Activated CD4-positive, alpha-beta T cell treated with anti-CD3 and anti-CD28 coated beads, Interleukin-2, amount 50 U/mL, for 4 hours (primary cell): ENCODE measurements around the gene GMPPA.

Experiments used
- DNase-seq, 2 experiments: peaks; one replicate each; pipeline ENCODE4 v3.0.0-alpha.2; 2020

Gene GMPPA

DNA sequence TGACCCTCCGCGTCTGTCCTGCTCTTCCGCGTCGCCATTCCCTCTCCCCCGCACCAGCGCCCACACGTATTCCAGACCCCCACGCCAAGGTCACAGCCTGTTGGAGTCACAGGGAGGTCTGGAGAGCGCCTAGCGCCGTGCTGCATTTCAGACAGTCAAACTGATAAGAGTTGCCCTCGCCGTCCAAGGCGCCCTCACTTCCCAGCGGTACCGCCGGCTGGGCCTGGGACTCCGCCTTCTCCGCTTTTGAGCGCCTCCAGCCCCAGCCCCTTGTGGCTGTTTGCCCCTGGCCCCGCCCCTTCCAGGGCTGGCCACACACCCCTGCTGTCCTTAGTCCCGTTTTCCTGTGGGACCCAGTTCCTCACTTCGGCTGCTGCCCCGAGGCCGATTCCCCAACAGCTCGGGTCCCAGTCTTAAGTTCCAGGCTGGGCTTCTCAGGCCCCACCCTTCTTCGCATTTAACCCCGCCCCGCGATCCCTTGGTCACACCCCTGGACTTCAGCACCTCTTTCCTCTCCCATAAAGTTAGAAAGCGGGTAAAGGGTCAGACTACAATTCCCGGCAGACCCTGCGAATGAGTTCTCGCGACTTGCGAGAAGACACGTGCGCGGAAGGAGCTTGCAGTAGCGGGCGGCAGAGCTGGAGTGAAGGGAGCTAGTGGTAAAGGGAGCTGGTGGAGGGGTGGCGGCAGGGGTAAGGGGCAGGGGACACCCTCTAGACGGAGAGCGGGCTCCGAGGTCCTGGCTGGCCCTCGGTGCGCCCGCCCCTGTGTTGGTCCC is at the start of gene GMPPA:
Gene GMPPA, plus strand, starts transcription at position 612 of the 778 bp plus-strand sequence. CDS start 1,085 bp downstream, outside the sequence.
- peak; percentile 91 to 93 for DNase-seq

DNA sequence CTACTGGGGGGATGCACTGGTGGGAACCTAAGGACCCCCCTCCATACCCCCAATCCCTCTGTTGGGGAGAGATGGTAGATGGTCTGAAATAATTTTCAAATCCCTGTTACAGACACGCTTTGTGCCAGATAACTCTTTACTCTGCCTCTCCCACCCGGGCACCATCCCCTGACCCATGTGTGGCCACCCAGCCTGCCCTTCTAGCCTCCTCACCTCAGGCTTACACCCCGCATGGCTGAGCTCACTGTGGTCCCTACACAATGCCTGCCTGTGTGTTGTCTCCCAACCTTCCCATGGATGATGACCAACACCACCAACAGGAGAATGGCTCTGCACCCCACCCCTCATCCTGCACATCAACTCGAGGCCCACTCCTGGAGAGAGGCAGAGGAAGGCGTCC is 49.1 kb upstream of the GMPPA start:
- DNase-seq, result no peak

DNA sequence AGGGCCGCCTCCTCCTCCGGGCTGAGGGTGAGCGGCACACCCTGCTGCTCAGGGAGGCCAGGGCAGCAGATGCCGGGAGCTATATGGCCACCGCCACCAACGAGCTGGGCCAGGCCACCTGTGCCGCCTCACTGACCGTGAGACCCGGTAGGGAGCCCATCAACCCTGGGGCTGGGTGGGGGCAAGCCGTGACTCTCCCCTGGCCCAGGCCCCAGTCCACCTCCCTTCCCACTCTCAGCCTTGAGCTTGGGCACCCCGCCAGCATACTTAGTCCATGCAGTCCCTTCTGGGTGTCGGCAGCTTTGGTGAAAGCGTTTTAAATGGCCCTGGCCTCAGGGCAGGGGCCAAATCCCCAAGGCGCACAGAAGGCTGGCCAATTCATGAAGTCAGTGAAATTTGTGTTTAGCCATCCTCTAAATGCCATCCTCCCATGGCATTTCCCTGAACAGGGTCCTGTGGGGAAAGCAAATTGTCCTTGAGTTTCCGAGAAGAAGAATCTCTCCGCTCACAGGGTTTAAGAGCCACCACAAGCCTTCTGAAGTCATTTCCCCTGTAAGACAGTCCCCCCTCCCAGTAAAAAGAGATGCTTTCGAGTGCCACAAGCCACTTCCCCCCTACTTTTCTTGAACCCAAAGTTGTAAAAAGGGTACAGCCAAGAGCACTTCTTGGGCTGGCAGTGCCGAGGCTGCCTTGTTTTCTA is 46.9 kb upstream of the GMPPA start:
- no peak for DNase-seq

DNA sequence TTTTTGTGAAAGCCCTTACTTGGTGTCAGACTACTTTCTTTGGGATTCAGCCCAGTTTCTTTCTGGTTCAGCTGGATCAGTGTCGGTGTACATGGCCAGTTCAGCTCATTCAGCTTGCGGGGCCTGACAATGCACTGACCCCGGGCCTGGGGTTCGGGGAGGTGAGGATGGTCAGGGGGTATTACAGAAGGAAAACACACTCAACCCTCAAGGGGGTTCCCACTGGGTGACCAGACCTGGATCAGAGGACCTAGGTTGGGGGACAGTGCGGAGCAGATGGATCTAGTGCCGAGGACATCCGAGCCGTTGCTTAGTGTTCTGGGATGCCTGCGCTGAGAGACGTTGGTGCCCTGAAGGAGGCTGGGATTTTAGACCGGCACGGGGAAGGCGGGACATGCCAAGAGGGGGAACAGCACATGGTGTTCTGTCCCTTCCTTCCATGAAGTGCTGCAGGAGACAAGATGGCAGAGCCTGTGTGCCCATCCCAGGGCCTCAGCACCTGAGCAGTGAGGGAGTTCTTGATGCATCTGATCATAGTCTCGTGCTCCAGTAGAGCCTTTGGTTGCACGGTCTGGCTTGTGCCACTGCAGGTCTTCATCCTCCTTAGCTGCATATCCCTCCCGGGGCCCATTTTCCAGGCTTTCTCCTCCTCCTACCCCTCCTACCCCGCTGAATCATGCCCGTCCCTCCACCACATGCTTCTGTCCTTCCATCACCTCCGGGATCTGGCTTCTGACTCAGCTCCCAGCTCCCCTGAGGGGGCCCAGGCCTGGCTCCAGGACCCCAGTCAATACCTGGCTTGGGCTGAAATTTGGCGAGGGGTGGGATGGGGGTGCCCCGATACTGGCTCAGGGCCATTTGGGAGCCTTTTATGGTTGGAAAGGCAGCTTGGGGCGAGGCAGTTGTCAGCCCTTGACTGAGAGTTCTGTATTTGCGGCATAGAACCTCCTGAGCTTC is 46.1 kb upstream of the GMPPA start:
- no peak for DNase-seq

DNA sequence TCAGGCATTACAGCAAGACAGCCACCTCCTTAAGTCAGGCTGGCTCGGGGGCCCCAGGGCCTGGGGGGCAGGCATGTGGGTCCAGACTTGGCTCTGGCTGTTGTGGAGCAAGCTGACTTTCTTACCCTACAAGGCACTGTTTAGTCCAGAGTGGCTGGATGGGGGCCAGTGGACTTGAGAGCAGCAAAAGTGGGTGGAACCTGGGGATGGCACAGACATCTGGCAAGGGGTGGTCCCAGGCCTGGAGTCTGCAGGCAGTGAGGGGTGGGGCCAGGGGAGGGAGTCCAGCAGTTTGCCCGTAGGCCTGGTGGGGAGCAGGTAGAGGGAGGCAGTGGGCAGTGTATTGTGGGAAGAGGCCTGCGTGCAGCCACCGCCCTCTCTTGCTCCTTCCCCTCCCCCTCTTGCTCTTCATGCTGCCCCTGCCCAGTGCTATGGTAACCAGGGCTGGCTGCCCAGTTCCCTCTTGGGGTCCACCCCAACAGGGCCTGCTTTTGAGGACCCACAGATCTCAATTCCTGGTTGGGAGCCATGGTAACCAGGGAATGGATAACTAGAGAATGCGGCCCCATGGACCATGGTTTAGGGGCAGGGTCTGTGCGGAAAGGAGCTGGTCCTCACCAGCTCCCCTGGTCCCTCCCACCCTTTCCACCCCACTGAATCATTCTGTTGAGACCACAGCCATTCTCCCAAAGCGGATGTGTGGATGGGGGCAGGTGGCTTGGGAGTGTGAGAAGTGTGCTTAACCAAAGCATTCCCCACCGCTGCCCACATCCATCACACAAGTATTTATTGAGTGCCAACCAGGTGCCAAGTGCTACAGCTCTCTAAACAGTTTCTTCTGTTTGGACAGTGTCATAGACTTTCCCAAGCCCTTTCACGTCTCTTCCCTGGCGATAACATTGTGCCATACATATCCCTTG is 44.8 kb upstream of the GMPPA start:
- DNase-seq, result no peak

DNA sequence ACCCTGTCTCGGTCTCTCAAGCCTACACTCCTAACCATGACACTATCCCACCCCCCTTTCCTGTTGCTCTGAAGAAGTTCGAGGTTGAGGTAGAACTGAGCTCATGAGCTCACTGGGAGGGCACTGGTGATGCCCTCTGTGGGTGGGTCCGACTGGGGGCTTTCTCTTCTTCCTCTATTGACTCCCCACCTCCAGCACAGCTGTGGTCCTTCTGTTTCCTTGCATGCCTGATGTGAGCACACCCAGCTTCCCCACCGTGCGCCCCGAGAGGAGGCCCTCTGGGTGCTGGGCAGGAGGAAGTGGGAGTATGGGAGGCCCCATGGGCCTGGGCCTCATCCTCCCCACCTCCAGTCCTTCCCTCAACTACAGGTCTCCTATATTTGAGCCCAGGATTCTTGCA is 43.1 kb upstream of the GMPPA start:
- DNase-seq, result no peak

DNA sequence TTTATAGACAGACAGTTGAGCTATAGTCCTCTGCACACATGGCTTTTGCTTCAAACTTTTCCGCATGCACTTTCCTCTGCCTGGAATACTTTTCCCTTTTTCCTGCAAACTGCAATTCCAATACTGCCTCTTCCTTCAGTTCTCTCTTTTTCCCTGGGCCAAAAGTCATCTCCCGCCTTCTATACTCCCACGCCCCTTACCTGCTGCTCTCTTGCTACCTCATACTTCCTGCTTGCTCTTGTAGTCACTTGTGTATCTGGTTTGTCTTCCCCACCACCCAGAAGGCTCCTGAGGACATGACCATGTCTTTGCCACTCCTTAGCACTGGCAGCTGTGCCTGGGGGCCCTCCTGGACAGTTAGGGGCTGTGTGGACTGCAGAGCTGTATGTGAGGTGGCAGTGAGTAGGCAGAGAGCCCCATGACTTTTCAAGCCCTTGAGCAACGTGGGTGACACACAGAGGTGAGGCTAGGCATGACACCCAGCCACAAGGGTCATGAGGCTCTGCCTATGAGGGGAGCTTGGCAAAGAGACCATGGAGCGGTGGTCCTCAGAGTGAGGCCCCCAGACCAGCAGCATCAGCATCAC is 40.8 kb upstream of the GMPPA start:
- no peak for DNase-seq

DNA sequence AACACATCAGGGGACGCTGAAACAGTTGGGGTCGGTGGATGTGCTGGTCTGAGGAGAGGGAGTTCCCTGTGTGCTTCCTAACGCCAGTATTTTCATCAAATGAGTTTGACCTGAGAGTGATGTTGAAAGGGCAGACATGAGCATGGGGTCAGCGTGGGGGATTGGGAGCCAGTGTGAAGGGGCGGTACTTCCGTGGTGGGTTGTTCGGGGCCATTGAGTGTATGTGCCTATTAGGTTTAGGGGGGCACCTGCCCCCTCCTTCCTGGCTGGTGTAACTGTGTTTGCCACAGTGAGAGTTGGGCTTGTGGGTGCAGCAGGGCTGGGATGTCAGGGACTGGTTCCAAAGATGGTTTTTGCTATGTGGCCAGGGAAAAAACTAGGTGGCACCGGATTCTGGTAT is 39.7 kb upstream of the GMPPA start:
- no peak for DNase-seq

DNA sequence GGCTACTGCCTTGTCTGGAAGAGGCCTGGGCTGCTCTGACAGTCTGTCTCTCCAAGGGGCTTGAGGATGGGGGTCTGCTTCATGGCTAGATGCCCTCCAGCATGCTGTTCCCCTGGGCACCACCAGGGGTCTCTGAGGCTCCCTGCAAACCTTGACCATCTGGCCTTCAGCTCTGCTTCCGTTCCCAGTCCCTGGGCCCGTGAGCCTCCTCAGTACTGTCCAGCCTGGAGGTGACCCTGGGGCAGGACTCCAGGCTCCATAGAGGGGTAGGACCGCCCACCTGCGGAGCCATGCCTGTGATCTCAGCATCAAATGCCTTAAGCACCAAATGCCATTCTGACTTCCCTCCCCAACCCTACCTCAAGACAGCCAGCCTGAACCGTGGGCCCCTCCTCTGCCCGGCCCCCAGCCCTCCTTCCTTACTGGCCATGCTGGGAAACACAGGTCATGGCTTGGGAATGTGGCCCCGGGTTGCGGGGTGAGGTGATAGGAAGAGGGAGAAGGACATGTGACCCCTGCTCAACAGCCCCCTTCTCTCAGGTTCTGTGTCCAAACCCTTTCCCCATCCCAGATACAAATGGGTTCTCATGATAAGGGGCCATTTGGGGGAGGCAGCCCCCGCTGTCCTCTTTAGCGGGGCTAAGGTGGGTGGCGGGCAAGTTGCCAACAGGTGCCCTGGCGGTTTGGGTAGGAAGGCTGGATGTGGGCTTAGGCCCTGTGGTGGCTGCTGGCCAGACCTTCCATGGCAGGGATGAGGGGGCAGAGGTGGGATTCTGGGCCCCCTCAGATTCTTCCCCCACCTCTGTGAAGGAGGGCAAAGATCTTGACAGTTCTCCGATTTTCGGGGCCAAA is 39.0 kb upstream of the GMPPA start:
- peak; percentile 23 to 29 for DNase-seq

DNA sequence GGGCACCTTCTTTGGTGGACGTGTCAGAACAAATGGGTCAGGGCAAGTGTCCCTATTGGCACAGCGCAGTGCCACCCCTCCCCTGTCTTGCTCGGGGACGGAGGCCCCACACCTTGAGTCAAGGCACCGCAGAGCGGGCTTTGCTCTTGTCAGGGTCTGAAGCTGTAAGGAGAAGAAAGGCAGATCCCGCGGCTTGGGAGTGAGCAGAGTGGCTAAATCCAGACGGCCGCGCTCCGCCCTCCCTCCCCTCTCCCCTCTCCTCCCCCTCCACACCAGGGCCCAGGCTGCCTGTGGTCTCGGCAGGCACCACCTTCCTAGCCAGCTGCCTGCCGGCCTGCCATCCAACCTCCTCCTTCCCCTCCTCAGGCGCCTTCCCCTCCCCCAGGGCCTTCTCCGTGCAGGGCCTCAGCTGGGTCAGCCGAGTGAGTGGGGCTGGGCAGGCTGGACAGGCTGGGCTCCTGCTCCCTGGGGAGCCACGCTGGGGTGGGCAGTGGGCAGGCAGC is 38.2 kb upstream of the GMPPA start:
- no peak for DNase-seq

DNA sequence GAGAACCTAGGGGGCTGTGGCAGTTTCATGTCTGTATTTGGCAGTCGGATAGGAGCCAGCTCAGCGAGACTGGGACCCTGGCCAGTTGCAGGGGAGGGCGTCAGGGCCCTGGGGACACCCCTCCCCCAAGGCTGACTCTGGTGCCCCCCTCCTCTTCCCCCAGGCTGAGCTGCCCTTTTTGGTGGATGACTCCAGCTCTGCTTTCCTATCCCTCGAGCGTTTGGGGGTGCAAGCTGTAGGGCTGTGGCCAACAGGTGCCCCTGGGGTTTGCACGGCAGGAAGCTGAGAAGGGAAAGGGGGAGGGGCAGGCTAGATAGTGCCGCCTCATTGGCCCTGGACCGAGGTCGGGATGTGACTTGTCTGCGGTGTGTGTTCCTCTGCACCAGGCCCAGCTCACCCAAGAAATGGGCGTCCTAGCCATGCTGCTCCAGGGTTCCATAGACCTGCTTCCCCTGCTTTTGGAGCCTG is 37.6 kb upstream of the GMPPA start:
- DNase-seq, result no peak

DNA sequence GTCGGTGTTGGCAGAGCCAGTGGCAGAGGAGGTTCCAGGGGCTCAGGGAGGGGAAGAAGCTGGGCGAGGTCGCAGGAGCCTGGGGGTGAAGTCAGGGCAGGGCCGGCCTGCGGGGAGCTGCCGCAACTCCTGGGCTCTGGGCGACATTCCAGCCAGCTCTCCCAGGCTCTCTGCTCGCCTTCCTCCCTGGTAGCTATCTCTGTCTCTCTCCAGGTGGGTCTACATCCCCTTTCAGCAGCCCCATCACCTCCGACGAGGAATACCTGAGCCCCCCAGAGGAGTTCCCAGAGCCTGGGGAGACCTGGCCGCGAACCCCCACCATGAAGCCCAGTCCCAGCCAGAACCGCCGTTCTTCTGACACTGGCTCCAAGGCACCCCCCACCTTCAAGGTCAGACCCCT is 37.0 kb upstream of the GMPPA start:
- DNase-seq, result no peak

DNA sequence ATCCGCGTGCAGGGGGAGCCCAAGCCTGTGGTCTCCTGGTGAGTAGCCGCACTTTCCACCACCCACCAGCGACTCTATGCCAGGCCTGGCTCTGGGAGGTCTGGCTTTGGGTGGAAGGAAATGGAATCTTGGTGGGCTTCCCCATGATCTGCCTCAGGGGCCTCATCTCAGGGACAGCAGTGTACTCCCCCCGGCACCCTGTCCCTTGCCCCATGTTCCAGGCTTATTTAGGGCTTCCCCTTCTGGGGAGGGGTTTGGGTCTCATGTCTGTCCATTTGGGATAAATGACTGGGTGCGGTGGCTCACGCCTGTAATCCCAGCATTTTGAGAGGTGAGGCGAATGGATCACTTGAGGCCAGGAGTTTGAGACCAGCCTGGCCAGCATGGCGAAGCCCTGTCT is 36.3 kb upstream of the GMPPA start:
- DNase-seq, result no peak

DNA sequence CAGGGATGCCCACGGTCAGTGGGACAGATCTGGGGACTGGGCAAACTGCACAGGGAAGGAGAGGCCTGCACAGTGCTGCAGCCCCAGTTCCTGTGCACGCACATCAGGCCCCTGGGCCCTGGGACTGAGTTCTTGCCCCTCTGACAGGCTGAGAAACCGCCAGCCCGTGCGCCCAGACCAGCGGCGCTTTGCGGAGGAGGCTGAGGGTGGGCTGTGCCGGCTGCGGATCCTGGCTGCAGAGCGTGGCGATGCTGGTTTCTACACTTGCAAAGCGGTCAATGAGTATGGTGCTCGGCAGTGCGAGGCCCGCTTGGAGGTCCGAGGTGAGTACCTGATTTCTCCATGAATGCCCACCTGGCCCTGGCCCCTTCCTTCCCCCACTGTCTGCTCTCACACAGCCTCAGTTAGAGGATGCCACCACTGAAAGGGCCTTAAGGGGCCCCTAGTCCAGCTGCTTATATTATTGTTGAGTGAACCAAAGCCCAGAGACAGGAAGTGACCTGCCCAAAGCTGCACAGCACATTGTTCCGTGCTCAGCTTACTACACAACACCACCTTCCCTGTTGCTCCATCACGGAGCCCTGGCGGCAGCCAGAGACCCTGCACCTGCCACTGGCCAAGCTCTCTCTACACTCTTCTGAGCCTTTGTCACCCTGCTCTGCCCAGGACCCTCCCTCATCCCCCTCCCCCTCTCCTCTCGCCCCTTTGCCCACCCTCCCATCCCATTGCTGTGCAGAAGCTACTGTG is 34.2 kb upstream of the GMPPA start:
- no peak for DNase-seq

DNA sequence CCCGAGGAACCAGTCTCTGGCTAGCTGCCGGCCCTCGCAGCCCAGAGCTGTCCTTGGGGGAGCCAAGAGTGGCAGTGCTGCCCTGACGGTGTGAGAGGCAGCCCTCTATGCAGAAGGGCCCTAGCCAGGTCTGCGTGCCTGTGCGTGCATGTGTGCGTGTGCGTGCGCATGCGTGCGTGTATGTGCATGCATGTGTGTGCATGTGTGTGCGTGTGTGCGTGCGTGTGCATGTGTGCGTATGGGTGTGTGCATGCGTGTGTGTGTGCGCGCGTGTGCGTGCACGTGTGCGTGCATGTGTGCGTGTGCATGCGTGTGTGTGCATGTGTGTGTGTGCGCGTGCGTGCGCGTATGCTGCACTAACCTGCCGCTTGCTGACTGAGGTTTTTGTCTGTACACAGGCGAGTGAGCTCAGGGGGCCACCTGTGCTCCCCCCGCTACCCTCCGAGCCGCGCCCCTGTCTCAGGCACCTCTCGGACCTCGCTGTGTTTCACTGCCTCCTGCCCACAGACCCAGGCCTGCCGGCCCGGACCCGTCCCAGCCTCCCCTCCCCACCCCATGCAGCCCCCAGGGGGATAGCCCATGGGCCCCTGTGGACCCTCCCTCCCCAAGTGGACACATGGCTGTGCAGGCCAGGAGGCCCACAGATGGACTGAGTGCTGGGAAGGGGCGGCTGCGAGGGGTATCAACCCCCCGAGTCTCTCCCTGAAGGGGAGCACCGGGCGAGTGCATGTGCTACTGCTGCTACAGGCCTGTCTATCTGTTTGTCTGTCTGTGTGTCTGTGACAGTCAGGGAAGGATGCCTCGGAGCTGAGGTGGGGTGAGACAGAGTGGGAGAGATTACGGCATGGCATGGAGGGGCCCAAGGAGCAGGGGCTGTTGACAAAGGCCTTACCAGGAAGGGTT is 32.8 kb upstream of the GMPPA start:
- no peak for DNase-seq

DNA sequence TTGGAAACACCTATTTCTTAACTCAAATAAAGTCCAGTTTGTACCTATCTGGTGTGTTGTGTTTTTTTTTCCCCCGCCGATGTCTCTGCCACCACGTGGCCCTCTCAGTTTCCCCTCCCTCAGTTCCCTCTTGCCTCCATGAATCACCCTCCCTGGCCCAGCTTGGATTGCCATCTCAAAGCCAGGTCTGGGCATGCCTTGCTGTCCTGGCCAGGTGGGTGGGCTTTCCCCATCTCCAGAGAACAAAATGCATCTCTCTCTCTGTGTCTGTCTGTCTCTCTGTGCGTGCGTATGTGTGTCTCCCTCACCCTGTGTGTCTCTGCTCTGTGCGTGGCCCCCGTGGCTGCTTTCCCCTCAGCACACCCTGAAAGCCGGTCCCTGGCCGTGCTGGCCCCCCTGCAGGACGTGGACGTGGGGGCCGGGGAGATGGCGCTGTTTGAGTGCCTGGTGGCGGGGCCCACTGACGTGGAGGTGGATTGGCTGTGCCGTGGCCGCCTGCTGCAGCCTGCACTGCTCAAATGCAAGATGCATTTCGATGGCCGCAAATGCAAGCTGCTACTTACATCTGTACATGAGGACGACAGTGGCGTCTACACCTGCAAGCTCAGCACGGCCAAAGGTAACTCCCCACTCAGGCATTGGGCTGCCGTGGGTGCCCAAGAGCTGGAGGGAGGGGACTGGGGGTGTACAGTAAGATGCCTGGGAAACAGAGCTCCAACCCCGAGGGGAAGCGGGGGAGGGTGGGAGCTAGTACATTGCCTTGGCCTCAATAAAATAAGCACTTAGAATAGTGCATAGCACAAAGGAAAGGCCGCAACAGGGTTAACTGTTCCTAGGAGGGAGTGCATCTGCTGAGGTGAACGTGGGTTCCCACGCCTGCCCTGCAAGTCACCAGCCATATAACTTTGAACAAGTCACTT is 31.6 kb upstream of the GMPPA start:
- DNase-seq, result no peak

DNA sequence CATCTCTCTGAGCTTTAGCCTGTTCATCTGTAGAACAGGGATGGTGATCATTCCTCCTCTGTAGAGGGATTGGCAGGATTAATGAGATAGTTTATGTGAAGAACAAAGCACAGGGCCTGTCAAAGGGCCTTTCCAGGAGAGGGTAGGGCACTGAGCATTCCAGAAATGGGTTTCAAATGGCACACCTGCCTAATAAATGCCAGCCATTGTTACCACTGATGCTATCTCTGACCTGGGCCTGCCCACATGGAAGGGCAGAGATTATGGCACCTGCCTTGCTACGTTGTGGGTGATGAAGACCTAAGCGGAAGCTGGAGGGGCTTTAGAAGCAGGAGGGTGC is 31.0 kb upstream of the GMPPA start:
- no peak for DNase-seq
